Measurements from ENCODE around the gene UQCR11.

UQCR11 gene

GRCh38 chr19:1634242-1634937, 29.1 kb upstream of the UQCR11 start:
- no peak for DNase-seq

GRCh38 chr19:1633269-1633826, 28.1 kb upstream of the UQCR11 start:
- no peak for DNase-seq

GRCh38 chr19:1632462-1633268, 27.4 kb upstream of the UQCR11 start:
- DNase-seq = no peak

- no peak for DNase-seq
These were observed 26.4 kb upstream of the UQCR11 start for GRCh38 chr19:1631557-1632100.

GRCh38 chr19:1630811-1631210, 25.5 kb upstream of the UQCR11 start:
- DNase-seq = no peak

- no peak for DNase-seq
These were observed 24.8 kb upstream of the UQCR11 start for GRCh38 chr19:1630012-1630411.

GRCh38 chr19:1629256-1629808, 24.1 kb upstream of the UQCR11 start:
- no peak for DNase-seq

- DNase-seq = no peak
These were observed 21.9 kb upstream of the UQCR11 start for GRCh38 chr19:1627194-1627593.

GRCh38 chr19:1626417-1627010, 21.3 kb upstream of the UQCR11 start:
- DNase-seq = no peak

GRCh38 chr19:1624458-1624857, 19.2 kb upstream of the UQCR11 start:
- no peak for DNase-seq

GRCh38 chr19:1622541-1622940, 17.3 kb upstream of the UQCR11 start:
- no peak for DNase-seq

- no peak for DNase-seq
These were observed 16.7 kb upstream of the UQCR11 start for GRCh38 chr19:1622007-1622406.

- DNase-seq = no peak
These were observed 16.3 kb upstream of the UQCR11 start for GRCh38 chr19:1621574-1621973.

- DNase-seq = no peak
These were observed 15.8 kb upstream of the UQCR11 start for GRCh38 chr19:1621021-1621420.

GRCh38 chr19:1620502-1620901, 15.2 kb upstream of the UQCR11 start:
- no peak for DNase-seq

GRCh38 chr19:1619703-1620102, 14.4 kb upstream of the UQCR11 start:
- no peak for DNase-seq

GRCh38 chr19:1619094-1619439, 13.8 kb upstream of the UQCR11 start:
- DNase-seq = no peak

- DNase-seq = no peak
These were observed 13.2 kb upstream of the UQCR11 start for GRCh38 chr19:1618157-1619093.

- DNase-seq = no peak
These were observed 11.6 kb upstream of the UQCR11 start for GRCh38 chr19:1616875-1617274.

GRCh38 chr19:1616396-1616795, 11.1 kb upstream of the UQCR11 start:
- DNase-seq = no peak

- no peak for DNase-seq
These were observed 10.0 kb upstream of the UQCR11 start for GRCh38 chr19:1615156-1615765.
